ENCODE data around the gene HRH1. TPM values are rescaled to one million over a fixed set of nuclear protein-coding genes. Genes with fewer than 3 reads are reported as not detected.

The HRH1 gene
- total and polyA plus RNA-seq, 2 experiments from 2014 or later, result not detected

- no peak for TF ChIP-seq CTCF (conservative IDR thresholded peaks at IDR 0.05; ENCODE audit: low read depth in 2 of 2)
- TF ChIP-seq ZNF331 (CRISPR knock-in tag; IDR thresholded peaks at IDR 0.05; ENCODE audit: low read depth), result no peak
- no peak for TF ChIP-seq ETS1 (IDR thresholded peaks at IDR 0.05)
- no peak for TF ChIP-seq CREB1 (CRISPR knock-in tag; IDR thresholded peaks at IDR 0.05; ENCODE audit: low read depth)
- TF ChIP-seq EZH2phosphoT487 (IDR thresholded peaks at IDR 0.05; ENCODE audit: unreplicated experiment), result no peak
- no peak for TF ChIP-seq EZH2 (IDR thresholded peaks at IDR 0.05; ENCODE audit: low read depth, unreplicated experiment)
These were observed 133.1 kb downstream of the HRH1 start (continued) for GRCh38 chr3:11287404-11287803.

- Histone ChIP-seq H4K20me1 (replicated peaks; ENCODE audit: insufficient read depth) (no peaks in the 10 kb centered on the region; the same call in 1 of the 2 replicates), H3K27ac (ENCODE audit: low read depth) (no peak overlapping the region), H3K36me3 (ENCODE audit: insufficient read depth) (no peaks in the 10 kb centered on the region), H3K4me3 (no peak overlapping the region), H3F3A (replicated peaks; ENCODE audit: low read depth) (no peaks in the 10 kb centered on the region), H3K79me2 (replicated peaks; ENCODE audit: insufficient read depth) (no peaks in the 10 kb centered on the region), H3K4me2 (no peak overlapping the region), H3K27me3 (ENCODE audit: insufficient read depth) (no peaks in the 10 kb centered on the region), H3K9me2 (ENCODE audit: insufficient read depth) (no peaks in the 10 kb centered on the region), H2AFZ (no peak overlapping the region), H3K4me1 (ENCODE audit: insufficient read depth) (no peaks in the 10 kb centered on the region)
- Mint-ChIP-seq H3K9me3 (no peaks in the 10 kb centered on the region), H3K4me1 (no peaks in the 10 kb centered on the region), H3K27ac (no peak overlapping the region), H3K4me3 (no peak overlapping the region), H3K27me3 (ENCODE audit: insufficient read depth, low read depth, poor library complexity) (no peaks in the 10 kb centered on the region), H3K36me3 (ENCODE audit: low read depth) (no peaks in the 10 kb centered on the region)
- ATAC-seq (no peak), DNase-seq (ENCODE audit: low spot score) (no peak)
- TF ChIP-seq EZH2 (IDR thresholded peaks at IDR 0.05; ENCODE audit: low read depth, unreplicated experiment), result no peak
- TF ChIP-seq ZNF331 (CRISPR knock-in tag; IDR thresholded peaks at IDR 0.05; ENCODE audit: low read depth), result no peak
- no peak for TF ChIP-seq NANOG (IDR thresholded peaks at IDR 0.05; ENCODE audit: borderline replicate concordance)
- no peak for TF ChIP-seq ZNF114 (CRISPR knock-in tag; IDR thresholded peaks at IDR 0.05)
- TF ChIP-seq STAT1 (IDR thresholded peaks at IDR 0.05; ENCODE audit: unreplicated experiment), result no peak
- no peak for TF ChIP-seq REST (IDR thresholded peaks at IDR 0.05; ENCODE audit: unreplicated experiment)
- TF ChIP-seq JUNB (IDR thresholded peaks at IDR 0.05; ENCODE audit: unreplicated experiment), result no peak
- no peak for TF ChIP-seq ETS1 (IDR thresholded peaks at IDR 0.05)
- TF ChIP-seq EZH2phosphoT487 (IDR thresholded peaks at IDR 0.05; ENCODE audit: unreplicated experiment), result no peak
- TF ChIP-seq CREB1 (CRISPR knock-in tag; IDR thresholded peaks at IDR 0.05; ENCODE audit: low read depth), result no peak
- TF ChIP-seq POLR2AphosphoS5 (IDR thresholded peaks at IDR 0.05; ENCODE audit: low read depth), result no peak
These were observed 133.8 kb downstream of the HRH1 start for GRCh38 chr3:11288021-11288491.
